HL-60/S4 (cell line): Measurements from ENCODE around the gene ANXA5.

ENCODE experiments used
- in situ Hi-C: fragments of 300-500 bp; cut with MboI; formaldehyde crosslinking; loops from 2 replicates; pipeline ENCODE4 v1.14.3; 2022; ENCODE audit warnings: low sequenced_read_pairs

The ANXA5 gene

GRCh38 chr4:121650741-121651140, 46.0 kb downstream of the ANXA5 start:
- in situ Hi-C loops, result no loop called here

GRCh38 chr4:121648516-121648915, 48.3 kb downstream of the ANXA5 start:
- in situ Hi-C loops, result no loop called here

DNA sequence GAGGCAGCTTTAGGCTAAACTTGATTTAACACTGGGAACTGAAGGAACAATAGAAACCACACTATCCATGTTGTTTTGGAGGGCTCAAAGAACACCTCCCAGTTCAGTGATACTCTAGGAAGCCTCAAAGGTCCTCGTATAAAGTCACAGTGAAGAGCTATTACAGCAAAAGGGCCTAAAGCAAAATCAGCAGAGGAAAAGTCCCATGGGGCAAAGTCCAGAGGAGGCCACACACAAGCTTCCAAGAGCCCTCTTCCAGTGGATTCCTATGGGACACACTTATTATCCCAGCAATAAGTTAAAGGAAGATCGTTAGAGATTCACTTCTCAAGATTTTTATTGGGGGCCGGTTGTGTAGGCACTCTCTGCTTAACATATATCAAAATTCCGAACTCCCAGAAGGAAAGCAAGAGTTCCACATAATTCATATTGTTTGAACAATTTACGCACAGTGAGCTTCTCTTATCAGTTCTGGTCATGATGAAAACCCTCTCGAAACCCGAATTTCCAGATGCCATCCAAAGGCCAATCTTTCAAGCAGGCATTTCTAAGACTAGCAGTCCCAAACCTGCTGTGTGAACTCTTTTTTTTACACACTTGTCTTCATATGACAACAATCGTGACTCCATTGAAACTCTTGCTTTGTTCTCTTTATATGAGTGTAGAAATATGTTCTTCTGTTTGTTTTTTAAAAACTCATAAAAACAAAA, 53.7 kb downstream of the ANXA5 start:
- in situ Hi-C loops, result no loop called here

DNA sequence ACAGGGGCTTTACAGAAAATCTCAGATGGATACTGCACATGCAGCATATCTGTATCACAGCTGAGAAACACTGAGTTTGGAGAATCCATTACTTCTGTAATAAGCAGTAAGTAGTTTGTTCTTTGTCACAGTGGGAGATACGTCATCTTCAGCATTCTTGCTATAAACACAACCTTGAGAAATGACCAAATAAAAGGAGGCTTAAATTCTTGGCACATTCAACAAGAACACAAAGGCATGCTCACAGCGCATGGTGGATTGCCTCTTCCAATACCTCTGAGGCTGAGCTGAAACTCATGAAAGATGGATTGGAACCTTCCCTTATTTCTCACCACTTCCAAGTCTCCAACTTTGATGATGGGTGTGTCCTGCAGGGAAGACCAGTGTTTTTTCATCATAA, 54.5 kb downstream of the ANXA5 start:
- in situ Hi-C loops, result no loop called here

DNA sequence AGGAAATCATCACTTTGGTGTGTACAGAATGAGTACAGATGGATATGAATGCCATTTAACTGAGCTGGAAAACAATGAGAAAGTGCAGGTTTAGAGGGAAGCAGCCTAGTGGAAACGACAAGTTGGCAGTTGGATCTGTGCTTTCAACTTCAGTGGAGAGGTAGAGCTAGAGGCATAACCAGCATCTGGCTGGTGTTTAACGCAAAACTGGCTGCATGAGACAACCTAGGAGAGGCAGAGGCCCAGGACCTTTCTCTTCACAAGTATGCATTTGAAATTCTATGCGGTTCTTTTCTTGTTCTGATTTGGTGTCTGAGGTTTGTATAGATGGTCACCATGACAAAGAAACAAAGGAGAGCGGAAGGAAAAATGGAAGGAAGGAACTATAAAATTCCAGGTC, 63.1 kb downstream of the ANXA5 start:
- in situ Hi-C loops, result no loop called here

DNA sequence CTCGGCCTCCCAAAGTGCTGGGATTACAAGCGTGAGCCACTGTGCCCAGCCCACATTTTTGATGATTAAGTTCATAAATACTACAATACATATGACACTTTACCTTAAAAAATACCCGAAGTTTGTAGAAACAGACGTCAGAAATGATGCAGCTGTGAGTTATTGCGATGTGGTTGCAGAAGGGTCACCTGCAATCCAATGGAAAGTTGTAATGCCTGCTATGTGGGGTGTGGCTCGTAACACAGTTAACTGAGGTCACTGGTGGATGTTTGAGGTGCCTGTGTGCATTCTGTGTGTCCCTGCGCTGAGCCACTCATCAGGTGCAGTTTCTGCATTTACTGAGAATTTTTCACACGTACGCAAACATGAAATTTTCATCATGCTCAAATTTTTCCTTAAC, 64.1 kb downstream of the ANXA5 start:
- in situ Hi-C loops, result no loop called here
